Upper lobe of left lung (tissue), 6 donors: ENCODE measurements around the gene KCNH1. TPM values are rescaled to one million over a fixed set of nuclear protein-coding genes. Genes with fewer than 3 reads are reported as not detected.

Experiments
- ATAC-seq, 2 donors: fragments of 200-7000 bp; cut with Tn5 transposase; one replicate each; pipeline ENCODE4 v1.9.1; 2022; ENCODE audit warnings: mild to moderate bottlenecking in 2 of 2, moderate library complexity in 2 of 2; ENCODE audit not compliant: low FRiP score in 2 of 2
- DNase-seq, 2 donors: peaks; one replicate each; pipeline ENCODE4 v3.0.0-alpha.2; 2019 to 2020
- H3K27ac ChIP-seq, 4 donors: fragments of 200-600 bp; sonication (generic); one replicate each; pipeline ENCODE4 v1.5.1; 2016 to 2019
- H3K27me3 ChIP-seq, 4 donors: fragments of 200-600 bp; sonication (generic); one replicate each; pipeline ENCODE4 v1.5.1; 2017 to 2019
- H3K36me3 ChIP-seq, 4 donors: fragments of 200-600 bp; sonication (generic); one replicate each; pipeline ENCODE4 v1.5.1; 2016 to 2019
- H3K4me1 ChIP-seq, 4 donors: fragments of 200-600 bp; sonication (generic); one replicate each; pipeline ENCODE4 v1.5.1; 2018 to 2019
- H3K4me3 ChIP-seq, 4 donors: fragments of 200-600 bp; sonication (generic); one replicate each; pipeline ENCODE4 v1.5.1; 2017 to 2019; ENCODE audit warnings: mild to moderate bottlenecking in 2 of 4, moderate library complexity in 1 of 4
- H3K9me3 ChIP-seq, 4 donors: fragments of 200-600 bp; sonication (generic); one replicate each; pipeline ENCODE4 v1.5.1; 2018 to 2019
- CTCF ChIP-seq, 6 experiments: fragments of 450-650 bp in 4 of 6; fragments of 200-600 bp in 2 of 6; sonication (generic) in 2 of 6; IDR thresholded peaks; one replicate each; pipeline ENCODE4 v1.5.1; 2016 to 2019; ENCODE audit warnings: antibody characterized with exemption in 6 of 6
- EP300 ChIP-seq, 4 donors: sonication (generic); formaldehyde crosslinking; IDR thresholded peaks; one replicate each; pipeline ENCODE4 v1.5.1; 2017; ENCODE audit warnings: antibody characterized with exemption in 4 of 4, control low read depth in 2 of 4
- POLR2A ChIP-seq, 4 donors: fragments of 450-650 bp; IDR thresholded peaks; one replicate each; pipeline ENCODE4 v1.5.1; 2016 to 2017; ENCODE audit warnings: antibody characterized with exemption in 4 of 4, mild to moderate bottlenecking in 2 of 4
- POLR2AphosphoS5 ChIP-seq, 2 donors: sonication (generic); formaldehyde crosslinking; IDR thresholded peaks; one replicate each; pipeline ENCODE4 v1.5.1; 2017; ENCODE audit warnings: antibody characterized with exemption in 2 of 2
- WGBS, 2 donors: methylation state at CpG; one replicate each; pipeline ENCODE4 v1.1.5; 2017 to 2018; 5-methylcytosine and 5-hydroxymethylcytosine counted together
- total RNA-seq, 6 donors: library from RNA; depleted of rRNA in 4 of 6; stranded (reverse); fragments of >200 nt in 4 of 6; gene quantifications; one replicate each; pipeline versions ENCODE4 v1.1.0 to v1.2.1, GENCODE V29; 2016 to 2021
- donor health status: DM: no; HTN: no; CAD: no; lungs with moderate emphysema.
- donor health status: DM: no; HTN: yes; CAD: no; lungs with severe emphysema.

Gene KCNH1
- total RNA-seq, 6 donors from 2014 or later: 0.09 TPM; not detected in 5

GRCh38 chr1:210827481-210827880, 306.5 kb downstream of the KCNH1 start:
- H3K9me3 ChIP-seq: no peaks in the 10 kb centered on the region
- H3K27ac ChIP-seq: no peak overlapping the region
- no peaks in the 10 kb centered on the region for H3K36me3 ChIP-seq
- no peak overlapping the region for H3K4me3 ChIP-seq
- DNase-seq: no peak
- no peak for ATAC-seq
- no peak for TF ChIP-seq POLR2AphosphoS5 (IDR thresholded peaks at IDR 0.05)
- no peak for TF ChIP-seq EP300 (IDR thresholded peaks at IDR 0.05)
- no peak for TF ChIP-seq CTCF (IDR thresholded peaks at IDR 0.05)
- no peak for TF ChIP-seq POLR2A (IDR thresholded peaks at IDR 0.05)
- no peaks in the 10 kb centered on the region for H3K4me1 ChIP-seq
- no peaks in the 10 kb centered on the region for H3K27me3 ChIP-seq

- WGBS, 2 donors: 87 to 92% methylated on average over 5 of the region's 5 CpGs
- DNase-seq (no peak), ATAC-seq (no peak)
- TF ChIP-seq CTCF (IDR thresholded peaks at IDR 0.05) (no peak), POLR2AphosphoS5 (IDR thresholded peaks at IDR 0.05) (no peak), POLR2A (IDR thresholded peaks at IDR 0.05) (no peak), EP300 (IDR thresholded peaks at IDR 0.05) (no peak)
- H3K36me3 ChIP-seq: no peaks in the 10 kb centered on the region
- no peaks in the 10 kb centered on the region for H3K4me1 ChIP-seq
- H3K4me3 ChIP-seq: no peak overlapping the region
- H3K9me3 ChIP-seq: no peaks in the 10 kb centered on the region
- H3K27ac ChIP-seq: no peak overlapping the region
- H3K27me3 ChIP-seq: no peaks in the 10 kb centered on the region
These were observed 307.3 kb downstream of the KCNH1 start for GRCh38 chr1:210826686-210827085.

- H3K27me3 ChIP-seq: no peaks in the 10 kb centered on the region
- no peaks in the 10 kb centered on the region for H3K36me3 ChIP-seq
- TF ChIP-seq CTCF (IDR thresholded peaks at IDR 0.05) (no peak), EP300 (IDR thresholded peaks at IDR 0.05) (no peak), POLR2AphosphoS5 (IDR thresholded peaks at IDR 0.05) (no peak), POLR2A (IDR thresholded peaks at IDR 0.05) (no peak)
- DNase-seq (no peak), ATAC-seq (no peak)
- H3K27ac ChIP-seq: no peak overlapping the region
- H3K4me3 ChIP-seq: no peak overlapping the region
- H3K4me1 ChIP-seq: no peaks in the 10 kb centered on the region
- 18 to 20% methylated on average over 1 of the region's 1 CpG for WGBS, 2 donors
- H3K9me3 ChIP-seq: no peaks in the 10 kb centered on the region
These were observed 311.0 kb downstream of the KCNH1 start for GRCh38 chr1:210822932-210823331.

GRCh38 chr1:210822241-210822640, 311.7 kb downstream of the KCNH1 start:
- no peaks in the 10 kb centered on the region for H3K36me3 ChIP-seq
- TF ChIP-seq POLR2AphosphoS5 (IDR thresholded peaks at IDR 0.05): no peak
- no peak for TF ChIP-seq CTCF (IDR thresholded peaks at IDR 0.05)
- TF ChIP-seq POLR2A (IDR thresholded peaks at IDR 0.05): no peak
- no peak for TF ChIP-seq EP300 (IDR thresholded peaks at IDR 0.05)
- no peak for ATAC-seq

GRCh38 chr1:210821615-210822014, 312.3 kb downstream of the KCNH1 start:
- no peak for TF ChIP-seq POLR2AphosphoS5 (IDR thresholded peaks at IDR 0.05)
- no peak for TF ChIP-seq POLR2A (IDR thresholded peaks at IDR 0.05)
- TF ChIP-seq CTCF (IDR thresholded peaks at IDR 0.05): no peak
- Histone ChIP-seq H3K27me3 (no peaks in the 10 kb centered on the region), H3K4me3 (no peak overlapping the region), H3K27ac (no peak overlapping the region), H3K9me3 (no peaks in the 10 kb centered on the region), H3K4me1 (no peaks in the 10 kb centered on the region), H3K36me3 (no peaks in the 10 kb centered on the region)
- ATAC-seq (no peak), DNase-seq (no peak)
- WGBS, 2 donors: 71 to 75% methylated on average over 3 of the region's 3 CpGs

More at GRCh38 chr1:210822241-210822640, 311.7 kb downstream of the KCNH1 start:
- Histone ChIP-seq H3K27me3 (no peaks in the 10 kb centered on the region), H3K27ac (no peak overlapping the region), H3K9me3 (no peaks in the 10 kb centered on the region), H3K4me1 (no peaks in the 10 kb centered on the region), H3K4me3 (no peak overlapping the region)
- WGBS, 2 donors: 88 to 93% methylated on average over 2 of the region's 2 CpGs
- DNase-seq: no peak
